ENCODE results near the gene IL20.
A peak's percentile ranks its signal among the peaks of the same experiment; 100 is the strongest.
"Not testable (repeated sequence)": the region's sequence is repeated elsewhere in the genome, so short reads cannot be mapped to it uniquely, and the experiment has no call there.

The IL20 gene

GRCh38 chr1:206843626-206844025, 21.8 kb upstream of the IL20 start:
- DNase-seq: no peak

- DNase-seq: no peak
These were observed 18.9 kb upstream of the IL20 start for GRCh38 chr1:206846487-206846886.

- no peak for DNase-seq
These were observed 18.0 kb upstream of the IL20 start for GRCh38 chr1:206847337-206847834.

- DNase-seq: no peak
These were observed 17.5 kb upstream of the IL20 start for GRCh38 chr1:206847946-206848345.

- DNase-seq: no peak
These were observed 15.0 kb upstream of the IL20 start for GRCh38 chr1:206850401-206850800.

- DNase-seq: peak; percentile 85
These were observed 13.9 kb upstream of the IL20 start for GRCh38 chr1:206851341-206852010.

GRCh38 chr1:206852662-206853061, 12.8 kb upstream of the IL20 start:
- not testable (repeated sequence) for DNase-seq

- DNase-seq: not testable (repeated sequence)
These were observed 11.7 kb upstream of the IL20 start for GRCh38 chr1:206853696-206854095.

GRCh38 chr1:206854401-206855129, 10.9 kb upstream of the IL20 start:
- peak; percentile 14 for DNase-seq

- DNase-seq: peak; percentile 18
These were observed 9.6 kb upstream of the IL20 start for GRCh38 chr1:206855859-206856258.

GRCh38 chr1:206856674-206857464, 8.6 kb upstream of the IL20 start:
- no peak for DNase-seq

- peak; percentile 86 for DNase-seq
These were observed 6.3 kb upstream of the IL20 start for GRCh38 chr1:206859082-206859521.

GRCh38 chr1:206860165-206860564, 5.3 kb upstream of the IL20 start:
- DNase-seq: no peak

GRCh38 chr1:206863266-206863665, 2.2 kb upstream of the IL20 start:
- DNase-seq: no peak

- no peak for DNase-seq
These were observed 639 bp downstream of the IL20 start for GRCh38 chr1:206866062-206866461.

- no peak for DNase-seq
These were observed 1.8 kb downstream of the IL20 start for GRCh38 chr1:206867239-206867638.

GRCh38 chr1:206867716-206868115, 2.3 kb downstream of the IL20 start:
- no peak for DNase-seq

- no peak for DNase-seq
These were observed 2.8 kb downstream of the IL20 start for GRCh38 chr1:206868264-206868663.

- DNase-seq: no peak
These were observed 6.7 kb downstream of the IL20 start for GRCh38 chr1:206872139-206872538.

GRCh38 chr1:206873603-206874188, 8.3 kb downstream of the IL20 start:
- DNase-seq: no peak

GRCh38 chr1:206875752-206876377, 10.4 kb downstream of the IL20 start:
- no peak for DNase-seq

GRCh38 chr1:206878456-206878855, 13.0 kb downstream of the IL20 start:
- no peak for DNase-seq

- no peak for DNase-seq
These were observed 14.9 kb downstream of the IL20 start for GRCh38 chr1:206880314-206880713.

Measured in suppressor macrophage treated with lipopolysaccharide for 4 hours (primary cell).